HG02970 (cell line): ENCODE results near the gene OR8K1.

Source experiments
- ATAC-seq: cut with Tn5 transposase; IDR thresholded peaks from one replicate; pipeline ENCODE4 v1.9.1; 2021; ENCODE audit warnings: mild to moderate bottlenecking, moderate library complexity, moderate number of reproducible peaks; ENCODE audit not compliant: unreplicated experiment, low FRiP score

Gene OR8K1

GRCh38 chr11:56345739-56346138 lies at the start of gene OR8K1:
OR8K1 (plus strand) TSS chr11:56346039; CDS start chr11:56346039, 0 bp downstream.
- ATAC-seq = no peak

GRCh38 chr11:56296898-56297297 lies 48.9 kb upstream of the OR8K1 start:
- no peak for ATAC-seq

- no peak for ATAC-seq
These were observed 38.0 kb upstream of the OR8K1 start for GRCh38 chr11:56307836-56308235.

GRCh38 chr11:56314844-56315243 lies 31.0 kb upstream of the OR8K1 start, which contains the start of gene OR8K3:
OR8K3 (plus strand) TSS chr11:56315144; CDS start chr11:56318307, 3,163 bp downstream.
- no peak for ATAC-seq

GRCh38 chr11:56331861-56332491 lies 13.9 kb upstream of the OR8K1 start:
- ATAC-seq = no peak

- ATAC-seq = no peak
These were observed 12.7 kb upstream of the OR8K1 start for GRCh38 chr11:56333156-56333555.

GRCh38 chr11:56340289-56340688 lies 5.5 kb upstream of the OR8K1 start:
- no peak for ATAC-seq

GRCh38 chr11:56353991-56354390 lies 8.2 kb downstream of the OR8K1 start, which contains the start of gene OR8J1:
OR8J1 (plus strand) TSS chr11:56354291; CDS start chr11:56360247, 5,956 bp downstream.
- ATAC-seq = no peak

- ATAC-seq = no peak
These were observed 29.5 kb downstream of the OR8K1 start, which contains the start of gene OR8U1 for GRCh38 chr11:56375324-56375723. OR8U1 (plus strand) TSS chr11:56375624; CDS start chr11:56375624, 0 bp downstream.

GRCh38 chr11:56380120-56380519 lies 34.3 kb downstream of the OR8K1 start:
- no peak for ATAC-seq

GRCh38 chr11:56394381-56394780 lies 48.5 kb downstream of the OR8K1 start:
- no peak for ATAC-seq

- no peak for ATAC-seq
These were observed 50.2 kb downstream of the OR8K1 start for GRCh38 chr11:56396047-56396446.
